Mammary epithelial cell (primary cell): ENCODE data around the gene ATP7B.

ENCODE experiments used
- CTCF ChIP-seq, 2 donors: IDR thresholded peaks in 1 of 2; conservative IDR thresholded peaks in 1 of 2; 2 replicates each; pipeline ENCODE4 v1.5.1; 2011 to 2012; ENCODE audit warnings: inconsistent platforms in 2 of 2, low read length in 2 of 2, mild to moderate bottlenecking in 2 of 2, control low read depth in 1 of 2, low read depth in 1 of 2; ENCODE audit not compliant: insufficient read depth in 1 of 2; ENCODE audit errors: extremely low read depth in 1 of 2
- EZH2 ChIP-seq: IDR thresholded peaks from 2 replicates; pipeline ENCODE4 v1.6.1; 2012; ENCODE audit warnings: low read length, inconsistent platforms, borderline replicate concordance

DNA sequence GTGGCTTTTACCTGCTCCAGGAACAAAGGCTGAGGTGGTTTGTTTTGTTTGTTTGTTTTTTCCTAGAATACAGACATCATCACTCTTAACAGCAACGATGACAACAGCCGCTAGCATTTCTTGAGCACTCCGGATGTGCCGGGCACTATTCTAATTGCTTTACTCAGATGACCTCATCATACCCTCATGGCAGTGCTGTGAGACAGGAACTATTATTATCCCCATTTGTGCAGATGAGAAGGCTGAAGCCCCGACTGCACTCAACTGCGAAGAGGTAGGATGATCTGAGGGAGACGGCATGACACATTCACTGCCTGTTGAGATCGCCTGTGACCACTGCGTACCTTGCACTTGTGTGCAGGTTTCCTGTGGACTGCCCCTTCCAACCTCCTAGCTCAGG lies 83.0 kb downstream of the ATP7B start:
- no peak for TF ChIP-seq EZH2
- no peak for TF ChIP-seq CTCF (conservative IDR thresholded peaks at IDR 0.05 in 1 of 2, IDR thresholded peaks at IDR 0.05 in 1 of 2; ENCODE audit: extremely low read depth in 1 of 2, insufficient read depth in 1 of 2, low read depth in 1 of 2, low read length in 2 of 2)
